GM23248 (cell line): ENCODE data around the gene CROCC.

Source experiments
- EZH2 ChIP-seq: fragments of 200-600 bp; sonication (generic); IDR thresholded peaks from 2 replicates; pipeline ENCODE4 v1.6.1; 2018; ENCODE audit warnings: antibody characterized with exemption, mild to moderate bottlenecking; ENCODE audit not compliant: insufficient read depth, poor library complexity, severe bottlenecking
- EZH2phosphoT487 ChIP-seq: fragments of 200-600 bp; sonication (generic); IDR thresholded peaks from 2 replicates; pipeline ENCODE4 v1.6.1; 2018; ENCODE audit warnings: antibody characterized with exemption, moderate library complexity, mild to moderate bottlenecking, low read depth; ENCODE audit not compliant: insufficient read depth

DNA sequence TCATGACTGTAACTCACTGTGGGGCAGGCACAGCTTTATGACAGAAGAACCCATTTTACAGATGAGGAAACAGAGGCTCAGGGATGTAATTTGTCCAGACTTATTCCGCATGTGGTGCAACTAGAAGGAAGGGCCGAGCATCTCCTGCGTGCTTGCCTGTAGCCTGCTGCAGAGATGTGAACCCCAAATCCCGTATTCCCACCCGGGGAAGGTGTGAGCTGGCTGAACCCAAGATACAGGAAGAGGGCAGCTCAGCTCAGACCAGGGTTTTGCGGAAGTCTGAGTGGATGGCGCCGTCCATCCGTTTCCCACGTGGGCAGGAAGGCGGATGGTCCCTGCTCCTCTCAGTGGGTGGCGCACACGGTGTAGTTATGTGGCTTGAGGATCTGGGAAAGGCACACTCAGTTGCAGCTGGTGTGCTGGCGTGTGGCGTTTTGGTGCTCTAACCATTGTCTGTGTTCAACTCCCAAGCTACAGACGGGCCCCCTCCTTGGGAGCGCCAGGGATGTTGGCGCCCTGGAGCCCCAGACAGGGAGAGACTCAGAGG lies 1.2 kb downstream of the CROCC start:
- TF ChIP-seq EZH2, result no peak
- no peak for TF ChIP-seq EZH2phosphoT487
